ENCODE results near the gene CDX1.

GRCh38 chr5:150175076-150175475, 8.5 kb downstream of the CDX1 start:
- TF ChIP-seq CTCF (IDR thresholded peaks at IDR 0.05) (no peak), POLR2AphosphoS5 (IDR thresholded peaks at IDR 0.05) (no peak), EP300 (IDR thresholded peaks at IDR 0.05) (no peak), POLR2A (IDR thresholded peaks at IDR 0.05) (no peak)
